ENCODE data around the gene RASSF5. TPM values are rescaled to one million over a fixed set of nuclear protein-coding genes. Genes with fewer than 3 reads are reported as not detected.
A peak's percentile ranks its signal among the peaks of the same experiment; 100 is the strongest.

Gene RASSF5
- total and polyA plus RNA-seq, 3 donors from 2014 or later = 4.3 to 8.4 (median 5.9) TPM

GRCh38 chr1:206589206-206589605 is 81.9 kb downstream of the RASSF5 start:
- TF ChIP-seq CTCF (IDR thresholded peaks at IDR 0.05) = no peak
- TF ChIP-seq POLR2A (IDR thresholded peaks at IDR 0.05) = no peak
- Histone ChIP-seq H3K4me3 (no peak overlapping the region), H3K36me3 (ENCODE audit: low read depth, missing control alignments) (no peaks in the 10 kb centered on the region), H3K27me3 (no peaks in the 10 kb centered on the region), H3K4me1 (no peaks in the 10 kb centered on the region), H3K9me3 (no peaks in the 10 kb centered on the region), H3K27ac (no peak overlapping the region)
- DNase-seq = no peak
- WGBS, 2 donors = 55 to 71% methylated on average over 7 of the region's 7 CpGs
- intact Hi-C loops (cut with DNase I; ENCODE audit: low total_unique reads) = loop anchor here (10.0 kb wide), 1 partner anchor 94 kb away; no protein-coding TSS in a partner anchor

- H3K9me3 ChIP-seq = no peaks in the 10 kb centered on the region
- intact Hi-C loops (cut with DNase I; ENCODE audit: low total_unique reads) = no loop called here
- no peak overlapping the region for H3K27ac ChIP-seq
- no peaks in the 10 kb centered on the region for H3K36me3 ChIP-seq (ENCODE audit: low read depth, missing control alignments)
- DNase-seq = peak; percentile 45
- H3K4me3 ChIP-seq = no peak overlapping the region
- WGBS, 2 donors = 61 to 63% methylated on average over 8 of the region's 8 CpGs
- no peaks in the 10 kb centered on the region for H3K27me3 ChIP-seq
- H3K4me1 ChIP-seq = no peaks in the 10 kb centered on the region
- TF ChIP-seq POLR2A (IDR thresholded peaks at IDR 0.05) (no peak), CTCF (IDR thresholded peaks at IDR 0.05) (peak in 2 of 3 experiments; percentile 18 to 27)
These were observed 82.9 kb downstream of the RASSF5 start for GRCh38 chr1:206590025-206590758.

GRCh38 chr1:206591226-206591625 is 83.9 kb downstream of the RASSF5 start:
- H3K27ac ChIP-seq = no peak overlapping the region
- no peaks in the 10 kb centered on the region for H3K36me3 ChIP-seq (ENCODE audit: low read depth, missing control alignments)
- no peak for DNase-seq
- intact Hi-C loops (cut with DNase I; ENCODE audit: low total_unique reads) = no loop called here
- 81 to 84% methylated on average over 5 of the region's 5 CpGs for WGBS, 2 donors
- H3K9me3 ChIP-seq = no peaks in the 10 kb centered on the region
- no peak overlapping the region for H3K4me3 ChIP-seq
- no peaks in the 10 kb centered on the region for H3K27me3 ChIP-seq
- H3K4me1 ChIP-seq = no peaks in the 10 kb centered on the region
- TF ChIP-seq CTCF (IDR thresholded peaks at IDR 0.05) (no peak), POLR2A (IDR thresholded peaks at IDR 0.05) (no peak)

- Histone ChIP-seq H3K4me3 (no peak overlapping the region), H3K9me3 (no peaks in the 10 kb centered on the region), H3K27me3 (no peaks in the 10 kb centered on the region), H3K36me3 (ENCODE audit: low read depth, missing control alignments) (no peaks in the 10 kb centered on the region), H3K27ac (no peak overlapping the region), H3K4me1 (no peaks in the 10 kb centered on the region)
- no peak for DNase-seq
- TF ChIP-seq POLR2A (IDR thresholded peaks at IDR 0.05) (no peak), CTCF (IDR thresholded peaks at IDR 0.05) (no peak)
- WGBS, 2 donors = 56 to 81% methylated on average over 9 of the region's 9 CpGs
- intact Hi-C loops (cut with DNase I; ENCODE audit: low total_unique reads) = no loop called here
These were observed 84.4 kb downstream of the RASSF5 start for GRCh38 chr1:206591696-206592095.
